Astrocyte (in vitro differentiated cells and primary cell): ENCODE results near the gene NDUFS7.

Source experiments
- EZH2 ChIP-seq: IDR thresholded peaks from 2 replicates; pipeline ENCODE4 v1.6.1; 2012; ENCODE audit warnings: mild to moderate bottlenecking, low read length, inconsistent platforms; ENCODE audit not compliant: insufficient read depth
- TF ChIP-seq, protein P1 (sequence below): IDR thresholded peaks from 2 replicates; pipeline ENCODE4 v1.5.1; 2011; ENCODE audit warnings: low read depth, mild to moderate bottlenecking, inconsistent platforms, low read length, moderate library complexity; ENCODE audit not compliant: insufficient read depth

DNA sequence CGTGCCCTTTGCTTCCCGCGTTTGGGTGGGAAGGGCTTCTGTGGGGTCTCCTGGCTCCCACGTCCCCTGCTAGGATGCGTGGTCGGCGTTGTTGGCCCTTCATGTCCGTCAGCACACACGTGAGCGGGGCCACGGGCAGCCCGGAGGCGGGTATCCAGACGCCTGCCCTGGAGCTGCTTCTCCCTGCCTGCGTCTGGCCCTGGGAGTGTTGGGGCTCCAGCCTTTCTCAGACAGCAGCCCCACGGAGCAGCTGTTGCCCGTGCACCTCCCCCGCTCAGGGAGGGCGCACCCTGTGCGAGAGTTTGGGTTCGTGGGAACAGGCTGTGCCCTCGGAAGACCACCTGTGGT, 38.2 kb downstream of the NDUFS7 start:
- TF ChIP-seq, protein P1, sequence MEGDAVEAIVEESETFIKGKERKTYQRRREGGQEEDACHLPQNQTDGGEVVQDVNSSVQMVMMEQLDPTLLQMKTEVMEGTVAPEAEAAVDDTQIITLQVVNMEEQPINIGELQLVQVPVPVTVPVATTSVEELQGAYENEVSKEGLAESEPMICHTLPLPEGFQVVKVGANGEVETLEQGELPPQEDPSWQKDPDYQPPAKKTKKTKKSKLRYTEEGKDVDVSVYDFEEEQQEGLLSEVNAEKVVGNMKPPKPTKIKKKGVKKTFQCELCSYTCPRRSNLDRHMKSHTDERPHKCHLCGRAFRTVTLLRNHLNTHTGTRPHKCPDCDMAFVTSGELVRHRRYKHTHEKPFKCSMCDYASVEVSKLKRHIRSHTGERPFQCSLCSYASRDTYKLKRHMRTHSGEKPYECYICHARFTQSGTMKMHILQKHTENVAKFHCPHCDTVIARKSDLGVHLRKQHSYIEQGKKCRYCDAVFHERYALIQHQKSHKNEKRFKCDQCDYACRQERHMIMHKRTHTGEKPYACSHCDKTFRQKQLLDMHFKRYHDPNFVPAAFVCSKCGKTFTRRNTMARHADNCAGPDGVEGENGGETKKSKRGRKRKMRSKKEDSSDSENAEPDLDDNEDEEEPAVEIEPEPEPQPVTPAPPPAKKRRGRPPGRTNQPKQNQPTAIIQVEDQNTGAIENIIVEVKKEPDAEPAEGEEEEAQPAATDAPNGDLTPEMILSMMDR, result no peak
- TF ChIP-seq EZH2, result no peak
